Fibroblast of lung (primary cell): ENCODE measurements around the gene CYP11A1.
"Not testable (repeated sequence)": the region's sequence is repeated elsewhere in the genome, so short reads cannot be mapped to it uniquely, and the experiment has no call there.

Source experiments
- CTCF ChIP-seq, 2 donors: IDR thresholded peaks in 1 of 2; conservative IDR thresholded peaks in 1 of 2; 1 replicate in 1 of 2; 2 replicates in 1 of 2; pipeline ENCODE4 v1.5.1; 2011 to 2012; ENCODE audit warnings: low read length in 2 of 2, control low read depth in 1 of 2, inconsistent platforms in 1 of 2, low read depth in 1 of 2, mild to moderate bottlenecking in 1 of 2
- EZH2 ChIP-seq: IDR thresholded peaks from 2 replicates; pipeline ENCODE4 v1.5.1; 2012; ENCODE audit warnings: low read length, control low read depth, mild to moderate bottlenecking; ENCODE audit errors: missing control alignments

GRCh38 chr15:74356050-74356449 lies 11.4 kb downstream of the CYP11A1 start:
- TF ChIP-seq CTCF (conservative IDR thresholded peaks at IDR 0.05 in 1 of 2, IDR thresholded peaks at IDR 0.05 in 1 of 2; ENCODE audit: low read depth in 1 of 2, low read length in 2 of 2); EZH2: not testable (repeated sequence)
